HL-60 (cell line): ENCODE results near the gene ADARB1.

Experiments used
- GABPA ChIP-seq: IDR thresholded peaks from 2 replicates; pipeline ENCODE4 v1.6.1; 2012; ENCODE audit warnings: low read depth
- POLR2AphosphoS5 ChIP-seq: IDR thresholded peaks from 2 replicates; pipeline ENCODE4 v1.6.1; 2012; ENCODE audit warnings: low read depth
- SPI1 ChIP-seq: IDR thresholded peaks from 2 replicates; pipeline ENCODE4 v1.6.1; 2012; ENCODE audit warnings: low read depth, mild to moderate bottlenecking, borderline replicate concordance
- TF ChIP-seq, protein P1 (sequence below): IDR thresholded peaks from one replicate; pipeline ENCODE4 v1.5.1; 2011; ENCODE audit warnings: low read length, control low read depth, inconsistent platforms; ENCODE audit not compliant: insufficient read depth
- TF ChIP-seq, protein P2 (sequence below): IDR thresholded peaks from 2 replicates; pipeline ENCODE4 v1.6.1; 2012; ENCODE audit warnings: low read depth; ENCODE audit not compliant: insufficient replicate concordance

DNA sequence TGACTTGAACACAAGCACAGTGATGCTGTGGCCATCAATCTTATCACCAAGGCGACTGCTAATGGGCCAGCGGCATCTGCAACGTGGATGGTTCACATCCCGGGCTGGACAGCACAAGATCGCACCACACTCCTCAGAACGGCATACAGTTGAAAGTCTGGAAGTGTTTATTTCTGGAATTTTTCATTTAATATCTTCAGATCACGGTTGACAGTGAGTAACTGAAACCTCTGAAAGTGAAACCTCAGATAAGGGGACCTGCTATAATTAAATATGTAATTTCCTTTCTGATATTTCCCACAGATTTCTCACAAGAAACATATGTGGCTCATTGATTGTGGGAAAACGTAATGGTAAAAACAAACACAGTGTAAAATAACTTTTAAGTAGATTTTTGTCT, 129.6 kb downstream of the ADARB1 start:
- TF ChIP-seq, protein P1, sequence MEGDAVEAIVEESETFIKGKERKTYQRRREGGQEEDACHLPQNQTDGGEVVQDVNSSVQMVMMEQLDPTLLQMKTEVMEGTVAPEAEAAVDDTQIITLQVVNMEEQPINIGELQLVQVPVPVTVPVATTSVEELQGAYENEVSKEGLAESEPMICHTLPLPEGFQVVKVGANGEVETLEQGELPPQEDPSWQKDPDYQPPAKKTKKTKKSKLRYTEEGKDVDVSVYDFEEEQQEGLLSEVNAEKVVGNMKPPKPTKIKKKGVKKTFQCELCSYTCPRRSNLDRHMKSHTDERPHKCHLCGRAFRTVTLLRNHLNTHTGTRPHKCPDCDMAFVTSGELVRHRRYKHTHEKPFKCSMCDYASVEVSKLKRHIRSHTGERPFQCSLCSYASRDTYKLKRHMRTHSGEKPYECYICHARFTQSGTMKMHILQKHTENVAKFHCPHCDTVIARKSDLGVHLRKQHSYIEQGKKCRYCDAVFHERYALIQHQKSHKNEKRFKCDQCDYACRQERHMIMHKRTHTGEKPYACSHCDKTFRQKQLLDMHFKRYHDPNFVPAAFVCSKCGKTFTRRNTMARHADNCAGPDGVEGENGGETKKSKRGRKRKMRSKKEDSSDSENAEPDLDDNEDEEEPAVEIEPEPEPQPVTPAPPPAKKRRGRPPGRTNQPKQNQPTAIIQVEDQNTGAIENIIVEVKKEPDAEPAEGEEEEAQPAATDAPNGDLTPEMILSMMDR, result no peak
- TF ChIP-seq POLR2AphosphoS5, result no peak
- no peak for TF ChIP-seq SPI1
- TF ChIP-seq, protein P2, sequence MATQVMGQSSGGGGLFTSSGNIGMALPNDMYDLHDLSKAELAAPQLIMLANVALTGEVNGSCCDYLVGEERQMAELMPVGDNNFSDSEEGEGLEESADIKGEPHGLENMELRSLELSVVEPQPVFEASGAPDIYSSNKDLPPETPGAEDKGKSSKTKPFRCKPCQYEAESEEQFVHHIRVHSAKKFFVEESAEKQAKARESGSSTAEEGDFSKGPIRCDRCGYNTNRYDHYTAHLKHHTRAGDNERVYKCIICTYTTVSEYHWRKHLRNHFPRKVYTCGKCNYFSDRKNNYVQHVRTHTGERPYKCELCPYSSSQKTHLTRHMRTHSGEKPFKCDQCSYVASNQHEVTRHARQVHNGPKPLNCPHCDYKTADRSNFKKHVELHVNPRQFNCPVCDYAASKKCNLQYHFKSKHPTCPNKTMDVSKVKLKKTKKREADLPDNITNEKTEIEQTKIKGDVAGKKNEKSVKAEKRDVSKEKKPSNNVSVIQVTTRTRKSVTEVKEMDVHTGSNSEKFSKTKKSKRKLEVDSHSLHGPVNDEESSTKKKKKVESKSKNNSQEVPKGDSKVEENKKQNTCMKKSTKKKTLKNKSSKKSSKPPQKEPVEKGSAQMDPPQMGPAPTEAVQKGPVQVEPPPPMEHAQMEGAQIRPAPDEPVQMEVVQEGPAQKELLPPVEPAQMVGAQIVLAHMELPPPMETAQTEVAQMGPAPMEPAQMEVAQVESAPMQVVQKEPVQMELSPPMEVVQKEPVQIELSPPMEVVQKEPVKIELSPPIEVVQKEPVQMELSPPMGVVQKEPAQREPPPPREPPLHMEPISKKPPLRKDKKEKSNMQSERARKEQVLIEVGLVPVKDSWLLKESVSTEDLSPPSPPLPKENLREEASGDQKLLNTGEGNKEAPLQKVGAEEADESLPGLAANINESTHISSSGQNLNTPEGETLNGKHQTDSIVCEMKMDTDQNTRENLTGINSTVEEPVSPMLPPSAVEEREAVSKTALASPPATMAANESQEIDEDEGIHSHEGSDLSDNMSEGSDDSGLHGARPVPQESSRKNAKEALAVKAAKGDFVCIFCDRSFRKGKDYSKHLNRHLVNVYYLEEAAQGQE, result no peak
- no peak for TF ChIP-seq GABPA
